NCI-H2196 treated with DMSO at 0.1 percent for 48 hours (cell line): ENCODE data around the gene SPG7.
A peak's percentile ranks its signal among the peaks of the same experiment; 100 is the strongest.
"Not testable (repeated sequence)": the region's sequence is repeated elsewhere in the genome, so short reads cannot be mapped to it uniquely, and the experiment has no call there.

ENCODE experiments used
- DNase-seq: peaks from one replicate; lab custom pipeline; 2025; ENCODE audit not compliant: unreplicated experiment; lab: John Stamatoyannopoulos, UW

SPG7 gene

GRCh38 chr16:89507834-89508590 is at the start of gene SPG7:
Gene SPG7 (plus strand): TSS chr16:89508403. CDS start chr16:89508418, 15 bp downstream.
- peak; percentile 32 for DNase-seq

GRCh38 chr16:89458551-89458950 is 49.7 kb upstream of the SPG7 start:
- DNase-seq, result no peak

- DNase-seq, result no peak
Observed at GRCh38 chr16:89458967-89459366, 49.2 kb upstream of the SPG7 start.

- no peak for DNase-seq
Observed at GRCh38 chr16:89460556-89460955, 47.6 kb upstream of the SPG7 start.

- not testable (repeated sequence) for DNase-seq
Observed at GRCh38 chr16:89461890-89462289, 46.3 kb upstream of the SPG7 start.

GRCh38 chr16:89462639-89463038 is 45.6 kb upstream of the SPG7 start:
- not testable (repeated sequence) for DNase-seq

GRCh38 chr16:89463312-89463711 is 44.9 kb upstream of the SPG7 start:
- not testable (repeated sequence) for DNase-seq

GRCh38 chr16:89466920-89467319 is 41.3 kb upstream of the SPG7 start:
- DNase-seq, result no peak

- DNase-seq, result no peak
Observed at GRCh38 chr16:89467382-89467781, 40.8 kb upstream of the SPG7 start.

- DNase-seq, result no peak
Observed at GRCh38 chr16:89472711-89473075, 35.5 kb upstream of the SPG7 start.

- DNase-seq, result no peak
Observed at GRCh38 chr16:89473136-89473712, 35.0 kb upstream of the SPG7 start.

GRCh38 chr16:89473791-89474414 is 34.3 kb upstream of the SPG7 start:
- DNase-seq, result no peak

- DNase-seq, result no peak
Observed at GRCh38 chr16:89475144-89475543, 33.1 kb upstream of the SPG7 start.

- DNase-seq, result peak; percentile 8
Observed at GRCh38 chr16:89476379-89476778, 31.8 kb upstream of the SPG7 start.

- DNase-seq, result no peak
Observed at GRCh38 chr16:89476811-89477261, 31.4 kb upstream of the SPG7 start.

- no peak for DNase-seq
Observed at GRCh38 chr16:89478576-89479221, 29.5 kb upstream of the SPG7 start.

- no peak for DNase-seq
Observed at GRCh38 chr16:89481356-89481955, 26.7 kb upstream of the SPG7 start.

GRCh38 chr16:89482150-89482816 is 25.9 kb upstream of the SPG7 start:
- no peak for DNase-seq

- no peak for DNase-seq
Observed at GRCh38 chr16:89482817-89483205, 25.4 kb upstream of the SPG7 start.

- DNase-seq, result no peak
Observed at GRCh38 chr16:89484041-89484501, 24.1 kb upstream of the SPG7 start.
